Stimulated activated naive CD4-positive, alpha-beta T cell (primary cell): Measurements from ENCODE around the gene NARS2.

Experiments
- DNase-seq, 6 experiments: peaks; one replicate each; lab custom pipeline; 2025; lab: John Stamatoyannopoulos, UW

Gene NARS2

DNA sequence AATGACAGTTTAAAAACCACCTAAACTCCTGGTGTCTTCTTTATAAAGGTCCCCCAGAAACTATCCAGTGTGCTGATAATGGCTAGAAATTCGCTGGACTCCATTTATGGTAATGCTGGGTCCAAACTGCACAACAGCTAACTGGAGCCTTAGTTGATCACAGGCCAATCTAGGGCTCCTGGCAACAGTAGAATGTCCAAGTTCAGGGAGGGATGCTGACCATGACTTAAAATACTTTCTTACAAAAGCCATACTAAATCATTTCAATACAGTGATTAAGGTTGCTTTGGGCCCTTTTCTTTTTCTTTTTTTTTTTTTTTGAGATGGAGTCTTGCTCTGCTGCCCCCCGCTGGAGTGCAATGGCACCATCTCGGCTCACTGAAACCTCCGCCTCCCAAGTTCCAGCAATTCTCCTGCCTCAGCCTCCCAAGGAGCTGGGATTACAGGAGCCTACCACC, 142.6 kb downstream of the NARS2 start:
- peak in 1 of 6 experiments; percentile 2 for DNase-seq

DNA sequence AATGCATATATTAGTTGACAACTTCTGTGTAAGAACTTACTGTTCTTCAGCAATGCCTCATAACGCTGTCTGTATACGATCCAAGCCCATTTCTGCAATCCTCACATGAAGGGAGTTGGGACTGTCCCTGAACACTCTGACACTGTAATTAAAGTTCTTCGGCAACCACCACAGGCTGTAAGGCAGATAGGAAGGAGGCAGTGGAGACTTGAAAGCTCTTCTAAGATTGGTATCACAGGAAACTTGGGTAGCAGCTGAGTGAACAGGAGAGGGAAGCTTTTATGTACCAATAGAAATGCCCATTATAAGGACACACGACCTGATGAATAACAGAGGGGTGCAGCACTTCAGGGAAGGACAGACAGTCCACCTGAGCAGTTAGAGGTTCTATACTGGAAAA, 145.0 kb downstream of the NARS2 start:
- DNase-seq: no peak

DNA sequence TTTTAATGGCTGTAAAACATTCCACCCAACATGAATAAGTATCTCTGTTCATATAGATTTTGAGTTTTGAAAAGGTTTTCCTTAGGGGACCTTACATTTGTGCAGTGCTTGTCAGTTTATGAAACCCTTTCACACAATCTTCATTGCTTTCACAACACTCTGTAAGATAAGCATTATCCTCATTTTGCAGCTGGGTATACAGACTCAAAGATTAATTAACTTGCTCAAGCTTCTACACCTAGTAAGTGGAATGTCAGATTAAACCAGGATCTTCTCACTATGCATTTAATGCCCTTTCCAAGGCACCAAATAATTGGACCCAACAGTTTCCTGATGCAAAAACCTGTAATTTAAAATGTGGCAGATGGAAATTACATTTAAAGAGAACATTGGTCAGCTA, 145.5 kb downstream of the NARS2 start:
- DNase-seq: no peak

DNA sequence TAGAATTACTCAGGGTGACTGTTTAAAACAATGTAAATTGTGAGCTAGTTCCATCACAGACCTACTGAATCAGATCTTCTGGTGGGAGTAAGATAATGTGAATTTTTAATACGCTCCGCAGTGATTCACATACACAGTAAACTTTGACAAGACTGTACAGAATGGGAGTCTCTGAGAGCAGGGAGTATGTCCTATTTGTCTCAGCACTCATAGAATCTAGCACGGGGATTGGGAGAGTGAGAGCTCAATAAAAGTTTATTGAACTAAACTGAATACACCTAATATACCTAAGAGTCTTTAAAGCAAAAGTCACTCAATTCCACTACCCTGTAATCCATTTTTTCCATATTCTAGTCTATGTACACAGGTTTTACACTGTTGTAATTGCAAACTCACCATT, 145.9 kb downstream of the NARS2 start:
- no peak for DNase-seq

DNA sequence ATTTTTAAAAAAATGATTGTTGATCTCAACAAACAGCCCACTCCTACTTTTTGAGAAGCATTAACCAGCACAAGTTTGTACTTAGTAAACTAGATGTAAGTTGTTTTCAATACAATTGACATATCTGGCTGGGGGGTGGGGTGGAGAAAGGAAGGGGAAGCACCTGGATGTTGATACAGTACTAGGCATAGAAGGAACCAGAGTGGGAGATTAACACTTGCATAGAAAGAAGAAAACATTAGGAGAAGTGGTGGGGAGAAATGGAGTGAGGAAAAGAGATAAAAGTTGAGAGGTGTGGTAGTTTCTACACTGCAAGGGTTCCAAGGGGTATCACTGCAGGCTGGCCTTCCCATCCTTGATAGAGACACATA, 146.4 kb downstream of the NARS2 start:
- no peak for DNase-seq

DNA sequence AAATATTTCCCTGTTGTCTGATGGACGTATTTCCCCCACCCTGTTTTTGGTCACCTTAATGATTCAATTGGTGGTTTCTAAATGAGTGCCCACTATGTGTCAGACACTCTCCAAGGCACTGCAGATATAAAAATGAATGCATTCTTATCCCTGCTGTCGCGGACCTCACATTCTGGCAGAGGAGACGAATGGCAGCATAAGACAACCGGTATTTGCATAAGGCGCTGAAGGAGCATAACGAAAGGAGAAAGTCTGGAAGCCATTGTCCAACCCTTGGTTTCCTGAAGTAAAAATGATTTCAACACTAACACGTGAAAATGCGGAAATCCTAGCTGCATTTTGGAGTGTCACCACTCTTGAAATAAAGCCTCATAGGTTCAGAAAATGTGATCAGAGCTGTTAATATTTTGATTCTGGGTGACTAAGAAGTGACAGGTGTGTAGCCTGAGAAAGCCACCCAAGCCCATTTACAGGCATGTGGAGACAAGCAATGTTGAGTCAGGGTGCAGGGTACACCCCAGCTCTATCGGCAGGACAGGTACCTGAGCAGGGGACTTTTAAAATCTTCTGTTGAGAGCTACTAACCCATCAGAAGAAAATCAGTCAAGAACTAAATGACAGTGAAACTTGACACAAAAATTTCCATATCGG, 146.9 kb downstream of the NARS2 start:
- DNase-seq: no peak

DNA sequence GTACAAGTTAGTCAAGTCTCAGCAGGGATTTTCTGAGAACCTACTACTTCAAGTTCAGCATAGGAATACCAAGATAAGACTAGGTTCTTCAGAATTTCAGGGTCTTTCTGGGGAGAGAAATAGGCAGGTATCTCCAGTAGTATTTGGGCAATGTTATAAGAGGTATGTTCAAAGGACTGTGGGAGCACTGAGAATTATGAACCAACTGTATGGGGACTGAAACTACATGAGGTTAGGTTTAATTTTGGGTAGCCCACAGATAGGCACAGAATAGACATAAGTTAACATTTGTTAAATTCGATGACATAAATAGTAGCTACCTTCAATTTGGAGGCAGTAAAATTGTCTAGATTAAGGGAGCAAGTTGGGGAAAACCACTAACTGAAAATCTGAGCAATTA, 147.8 kb downstream of the NARS2 start:
- no peak for DNase-seq

DNA sequence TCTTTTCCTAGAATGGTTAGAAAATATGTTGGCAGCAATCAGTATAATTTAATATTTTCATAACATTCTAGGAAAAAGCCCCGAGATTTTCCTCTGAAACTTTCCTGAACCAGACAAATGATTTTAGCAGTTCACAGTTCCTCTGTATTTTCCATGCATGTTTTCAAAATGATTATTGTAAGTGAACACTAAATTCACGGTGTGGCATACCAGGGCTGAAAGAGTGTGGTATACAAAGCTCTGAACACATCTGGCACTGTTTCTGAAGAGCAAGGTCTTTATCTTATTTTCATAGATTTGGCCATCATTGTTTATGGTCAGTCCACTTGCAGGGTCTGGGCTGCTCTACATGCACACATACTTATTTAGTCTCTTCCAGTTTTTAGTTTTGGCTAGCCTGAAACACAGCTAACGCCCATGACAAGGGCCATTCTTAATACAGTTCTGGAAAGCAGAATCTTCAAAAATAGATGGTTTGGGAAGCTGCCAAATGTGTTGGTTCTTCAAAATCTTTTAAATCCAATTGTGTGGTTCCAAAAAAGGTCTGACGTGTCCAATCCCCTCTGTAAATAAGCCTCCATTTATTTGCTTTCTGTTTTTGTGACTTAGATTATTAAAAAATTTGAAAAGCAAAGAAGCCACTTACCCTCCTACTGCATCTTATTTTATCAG, 149.1 kb downstream of the NARS2 start:
- DNase-seq: no peak

DNA sequence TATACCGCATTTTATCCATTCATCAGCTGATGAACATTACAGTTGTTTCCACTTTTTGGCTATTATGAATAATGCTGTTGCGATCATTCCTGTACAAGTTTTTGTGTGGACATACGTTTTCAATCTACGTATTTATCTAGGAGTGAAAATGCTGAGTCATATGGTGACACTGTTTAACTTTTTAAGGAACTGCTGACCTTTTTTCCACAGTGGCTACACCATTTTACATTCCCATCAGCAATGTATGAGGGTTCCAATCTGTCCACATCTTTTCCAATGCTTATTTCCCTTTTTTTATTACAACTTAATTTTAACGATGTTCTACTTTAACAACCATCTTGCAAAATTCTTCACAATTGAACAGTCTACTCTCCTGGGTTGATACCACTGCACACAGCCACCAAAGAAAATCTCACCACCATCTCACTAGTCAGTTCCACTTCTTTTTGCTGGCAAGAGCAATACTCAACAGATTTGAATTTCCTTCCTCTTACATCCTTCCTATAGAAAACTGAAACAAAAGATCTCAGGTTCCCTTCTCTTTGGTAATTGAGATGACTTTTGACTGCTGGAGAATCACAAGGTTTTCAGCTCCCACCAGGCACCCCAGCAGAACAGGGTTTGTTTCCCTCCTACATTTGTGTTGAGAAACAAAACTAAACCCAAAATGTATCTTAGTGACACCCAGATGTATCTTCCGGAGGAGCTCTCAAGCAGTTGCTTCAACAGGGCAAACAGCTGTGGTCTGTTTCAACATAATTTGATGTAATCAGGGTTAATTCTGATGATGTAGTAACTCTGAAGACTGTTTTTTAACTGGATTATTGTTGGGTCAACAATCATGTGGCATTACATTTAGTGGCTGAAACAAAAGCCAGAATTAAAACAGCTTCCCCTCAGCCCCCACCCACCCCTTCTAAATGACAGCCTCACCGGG, 150.1 kb downstream of the NARS2 start:
- DNase-seq: no peak

DNA sequence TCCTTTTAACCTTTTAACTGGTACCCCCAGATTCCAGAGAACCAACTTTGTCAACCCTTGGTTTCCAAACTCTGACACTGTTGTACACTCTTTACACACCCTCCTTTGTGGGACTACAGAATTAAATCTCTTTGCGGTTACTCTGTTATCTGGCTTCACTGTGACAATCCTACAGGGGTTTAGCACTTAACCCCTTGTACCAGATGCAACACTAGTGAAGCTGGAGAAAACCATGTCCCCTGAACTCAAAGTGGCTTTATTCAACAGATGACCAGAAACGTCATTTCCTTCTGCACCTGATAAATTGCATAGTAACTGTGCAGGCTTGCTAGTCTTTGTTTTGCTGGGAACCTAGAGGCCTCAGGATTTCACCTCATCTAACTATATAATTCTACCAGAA, 151.4 kb downstream of the NARS2 start:
- DNase-seq: no peak

DNA sequence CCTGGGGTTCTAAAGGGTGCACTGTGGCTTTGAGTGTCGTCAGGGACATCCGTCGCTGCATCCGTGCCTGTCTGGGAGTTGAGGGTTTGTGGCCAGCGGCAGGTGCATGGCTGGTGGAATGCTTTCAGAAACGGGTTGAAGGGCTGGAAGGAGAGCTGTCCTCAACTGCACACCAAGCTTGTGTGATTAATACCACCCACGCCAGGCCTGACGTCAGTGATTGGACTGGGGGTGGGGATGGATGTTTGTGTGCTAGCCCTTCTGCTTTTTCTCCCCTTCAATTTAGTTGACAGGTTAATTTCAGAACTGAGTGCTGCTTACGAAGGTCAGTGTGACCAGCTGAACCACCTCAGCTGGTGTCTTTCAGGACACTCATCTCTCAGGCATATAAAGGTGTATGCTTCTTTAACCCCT, 153.9 kb downstream of the NARS2 start:
- DNase-seq: no peak

DNA sequence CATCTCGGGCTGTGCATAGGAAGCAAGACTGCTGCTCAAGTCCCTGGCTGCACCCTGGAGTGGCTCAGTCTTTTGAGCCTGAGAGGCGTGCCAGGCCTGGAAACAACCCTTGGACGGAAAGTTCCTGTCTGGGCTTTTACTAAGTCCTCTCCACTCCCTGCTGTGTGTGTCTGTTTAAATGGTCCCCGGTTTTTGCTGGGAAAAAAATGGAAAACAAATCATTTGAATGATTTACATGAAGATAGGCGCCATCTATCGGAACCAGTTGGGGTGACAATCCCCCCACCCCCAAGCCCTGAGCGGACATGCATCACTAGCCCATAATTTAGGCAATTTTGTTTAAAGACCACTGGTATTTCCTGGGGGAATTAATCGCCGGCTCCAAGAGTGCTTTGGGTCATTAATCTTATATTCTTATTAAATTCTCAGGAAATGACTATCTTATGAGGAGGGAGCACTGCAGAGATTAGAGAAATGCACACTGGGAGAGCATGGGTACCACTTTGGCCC, 154.4 kb downstream of the NARS2 start:
- DNase-seq: peak in 5 of 6 experiments; percentile 13 to 26 (median 22)

DNA sequence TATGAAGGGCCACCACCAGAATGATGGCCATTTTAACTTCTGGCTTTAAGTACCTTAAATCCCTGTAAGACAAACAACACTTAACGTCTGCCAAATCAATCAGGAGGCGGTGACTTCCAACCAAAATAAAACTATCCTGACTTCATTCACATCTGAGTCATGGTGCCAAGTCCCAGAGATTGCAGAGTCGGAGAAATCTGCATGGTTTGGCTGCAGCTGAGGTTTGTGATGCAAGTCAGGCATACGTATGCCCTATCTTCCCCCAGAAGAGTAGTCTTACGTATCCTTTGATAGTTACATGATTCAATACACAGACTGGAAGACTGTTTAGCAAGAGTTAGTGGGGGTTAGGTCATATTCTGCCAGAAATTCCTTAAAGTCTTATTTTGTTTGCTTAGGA, 155.3 kb downstream of the NARS2 start:
- no peak for DNase-seq

DNA sequence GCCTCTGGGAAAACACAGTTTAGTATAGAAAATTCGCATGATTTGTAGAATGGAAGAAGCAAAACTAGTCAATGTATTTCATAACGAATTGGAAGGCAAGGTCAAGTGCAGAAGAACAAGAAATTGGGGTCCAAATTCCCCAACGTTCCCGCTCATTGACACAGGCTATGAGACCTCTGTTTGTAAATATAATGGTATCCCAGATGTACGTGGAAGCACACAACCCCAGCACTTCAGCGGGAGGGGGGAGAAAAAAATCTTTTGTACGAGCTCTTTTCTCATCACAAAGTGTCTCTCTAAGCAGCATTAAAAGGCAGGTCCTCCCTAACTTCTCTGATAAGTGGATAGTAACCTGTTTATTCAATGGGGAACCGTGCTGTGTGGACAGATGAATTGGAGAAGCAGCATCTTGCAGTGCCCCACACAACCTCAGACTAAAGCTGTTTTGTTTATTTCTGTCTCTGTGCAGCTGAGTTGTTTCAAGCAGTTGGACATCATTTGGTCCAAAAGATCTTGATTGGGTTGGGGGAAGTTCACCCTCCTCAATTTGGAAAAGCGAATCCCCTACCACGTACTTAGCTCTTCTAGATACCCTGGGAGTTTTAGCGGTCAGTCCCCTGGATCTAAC, 156.0 kb downstream of the NARS2 start:
- no peak for DNase-seq

DNA sequence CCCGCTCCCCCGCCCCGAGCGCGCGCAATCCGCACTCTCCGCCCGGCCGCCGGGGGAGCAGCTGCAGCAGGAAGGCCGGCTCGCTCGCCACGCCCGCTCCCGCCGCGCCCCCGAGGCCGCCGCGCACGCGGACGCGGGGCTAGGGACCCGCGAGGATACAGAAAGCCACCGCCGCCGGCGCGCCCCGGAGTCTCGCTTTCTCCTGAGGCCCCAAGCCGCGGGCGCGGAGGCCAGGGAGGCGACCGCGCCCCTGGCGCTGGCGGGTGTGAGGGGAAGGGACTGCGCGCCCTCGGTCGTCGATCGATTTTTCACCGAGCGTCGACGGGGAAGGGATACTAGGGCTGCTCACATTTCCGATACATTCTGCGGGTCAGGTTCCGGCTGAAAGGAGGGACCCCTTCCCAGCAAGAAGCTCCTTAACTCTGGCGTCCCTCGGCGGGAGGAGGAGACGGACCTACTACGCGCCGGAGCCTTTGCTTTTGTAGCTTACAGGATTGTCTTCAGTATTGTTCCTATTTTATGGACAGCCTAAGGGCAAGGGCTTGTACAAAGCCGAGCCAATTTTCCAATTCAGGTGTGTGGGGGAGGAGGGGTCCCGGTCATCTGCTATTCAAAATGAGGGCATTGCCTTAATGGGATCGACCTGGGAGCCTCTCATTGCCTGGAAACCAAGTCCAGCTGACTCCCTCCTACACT, 156.6 kb downstream of the NARS2 start:
- DNase-seq: peak; percentile 39 to 75 (median 64)

DNA sequence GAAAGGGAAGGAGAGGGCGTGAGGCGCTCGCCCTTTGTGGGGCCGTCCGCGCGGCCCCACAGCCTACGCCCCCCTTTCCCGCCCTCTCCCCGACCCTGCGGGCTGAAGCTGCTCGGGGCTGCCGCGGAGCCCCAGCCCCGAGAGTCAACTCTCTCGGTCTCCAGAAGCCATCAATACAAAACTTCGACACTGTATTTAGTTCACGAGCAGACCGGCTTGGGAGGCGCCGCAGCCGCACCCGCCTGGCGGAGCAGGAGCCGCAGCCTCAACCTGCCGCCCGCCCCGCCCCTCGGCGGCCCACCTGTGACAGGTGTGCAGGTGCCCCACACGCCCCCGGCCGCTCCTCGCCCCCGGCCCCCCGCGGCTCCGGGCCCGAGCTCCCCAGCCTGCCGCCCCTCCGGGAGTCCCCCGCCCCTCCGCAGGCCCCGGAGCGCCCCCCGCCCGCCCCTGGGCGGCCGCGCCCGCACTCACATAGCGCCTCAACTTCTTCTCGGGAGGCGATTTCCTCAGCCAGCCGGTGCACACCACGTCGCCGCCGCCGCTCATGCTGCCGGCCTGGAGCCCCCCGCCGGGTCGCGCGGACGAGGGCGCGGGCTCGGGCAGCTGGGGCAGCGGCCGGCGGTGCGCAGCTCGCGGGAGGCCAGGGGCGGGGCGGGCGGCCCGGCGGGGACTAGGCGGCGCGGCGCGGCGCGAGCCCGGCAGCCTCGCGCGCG, 157.3 kb downstream of the NARS2 start, which contains the start of gene GAB2:
Gene GAB2, minus strand, starts transcription at position 646 of the 713 bp plus-strand sequence. Its CDS starts 100 bp downstream, at position 546.
- DNase-seq: peak in 5 of 6 experiments; percentile 31 to 64 (median 41)

DNA sequence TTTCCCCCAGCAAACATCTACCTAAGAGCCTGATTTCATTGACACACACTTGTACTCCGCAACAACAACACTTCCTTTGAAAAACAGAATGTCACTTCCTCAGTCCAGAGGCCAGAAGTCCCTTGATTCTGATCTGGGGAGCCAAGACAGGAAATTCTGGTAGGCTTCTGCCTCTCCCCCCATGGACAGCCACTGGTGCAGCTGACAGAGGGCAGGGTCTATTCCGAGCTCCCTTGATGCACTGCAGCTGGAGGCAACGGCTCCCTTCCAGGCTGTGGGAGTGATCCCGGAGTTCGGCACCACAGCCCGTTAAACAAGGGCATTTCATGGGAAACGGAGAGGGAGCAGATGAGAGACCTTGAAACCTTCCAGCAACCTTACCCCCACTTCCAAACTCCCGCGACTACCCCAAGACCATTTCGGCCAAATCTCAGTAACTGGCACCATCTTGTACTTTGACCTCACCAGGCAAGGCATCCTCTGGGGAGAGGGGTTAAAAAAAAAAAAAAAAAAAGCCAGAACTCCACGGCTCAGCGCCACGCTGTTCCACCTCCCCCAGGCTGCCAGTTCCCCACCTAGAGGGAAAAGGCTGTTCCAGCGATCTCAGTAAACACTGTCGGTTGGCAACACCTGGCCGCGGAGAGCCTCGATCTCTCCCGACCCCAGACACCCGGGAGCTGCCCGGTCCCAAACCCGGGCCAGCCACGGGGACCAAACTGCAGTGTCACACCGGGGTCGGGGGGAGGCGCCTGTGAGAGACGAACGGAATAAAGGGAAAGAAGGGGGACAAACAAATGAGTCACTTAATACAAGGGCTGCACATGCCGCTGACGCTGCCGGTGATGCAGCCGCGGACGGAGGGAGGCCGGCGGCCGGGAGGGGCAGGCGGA, 158.1 kb downstream of the NARS2 start:
- peak; percentile 35 to 64 (median 48) for DNase-seq

DNA sequence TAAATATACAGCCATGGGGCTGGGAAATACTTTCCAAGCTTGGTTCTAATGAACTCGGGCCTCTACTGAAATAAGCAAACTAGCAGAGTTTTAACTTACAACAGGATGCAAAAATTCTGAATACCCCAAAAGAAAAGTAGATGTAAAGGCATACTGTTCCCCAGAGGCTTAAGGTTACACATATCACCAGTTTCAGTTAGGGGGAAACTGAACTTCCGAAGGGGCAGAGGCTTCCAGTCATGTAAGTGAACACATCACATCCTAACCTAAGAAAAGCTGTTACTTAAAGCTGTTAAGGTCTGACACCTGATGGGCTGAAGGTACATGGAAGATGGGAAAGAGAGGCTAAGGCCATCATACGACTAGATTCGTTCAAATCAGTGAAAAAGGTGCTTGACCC, 159.3 kb downstream of the NARS2 start:
- no peak for DNase-seq

DNA sequence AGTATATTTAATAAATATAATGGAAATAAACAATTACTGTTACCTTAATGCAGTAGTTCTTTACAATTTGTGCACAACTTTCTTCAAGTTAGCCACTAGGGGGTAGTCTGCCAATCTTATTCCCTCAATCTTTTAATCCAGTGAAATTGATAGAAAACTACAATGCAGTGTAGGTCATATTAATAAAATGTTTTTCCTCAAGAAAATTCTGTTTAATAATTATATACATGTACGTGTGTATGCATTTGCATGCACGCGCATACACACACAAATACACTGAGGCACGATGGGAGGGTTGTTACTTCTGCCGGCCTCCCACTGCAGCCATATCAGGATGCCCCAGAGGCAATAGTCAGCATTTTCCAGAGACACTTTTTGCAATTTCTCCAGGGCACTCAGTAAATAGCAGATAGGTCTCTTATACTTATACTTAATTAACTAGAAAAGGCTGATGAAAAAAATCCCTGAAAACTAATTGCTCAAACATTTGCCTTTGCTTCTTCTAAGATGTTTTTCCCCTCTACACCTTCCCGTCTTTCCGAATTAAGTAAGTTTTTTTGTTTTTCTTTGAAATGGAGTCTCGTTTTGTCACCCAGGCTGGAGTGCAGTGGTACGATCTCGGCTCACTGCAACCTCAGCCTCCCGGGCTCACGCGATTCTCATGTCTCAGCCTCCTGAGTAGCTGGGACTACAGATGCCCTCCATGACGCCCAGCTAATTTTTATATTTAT, 160.2 kb downstream of the NARS2 start:
- peak in 3 of 6 experiments; percentile 2 to 15 (median 14) for DNase-seq
